A549 (cell line): ENCODE data around the gene CKLF. TPM values are rescaled to one million over a fixed set of nuclear protein-coding genes. Genes with fewer than 3 reads are reported as not detected.

Source experiments
- ATAC-seq, 2 experiments: fragments of 200-7000 bp in 1 of 2; fragments of >200 bp in 1 of 2; cut with Nextera tagmentation in 1 of 2; cut with Tn5 transposase in 1 of 2; 3 replicates each; pipeline versions ENCODE4 v1.8.0 to v1.9.1; 2018 to 2020; ENCODE audit warnings: mild to moderate bottlenecking in 1 of 2, moderate library complexity in 1 of 2
- CTCF ChIA-PET: fragments of 300-600 bp; sonication (Branson Sonifier 250); formaldehyde crosslinking; extraction: SDS; loops from one replicate; lab custom pipeline; 2021; ENCODE audit warnings: antibody characterized with exemption, inconsistent platforms; lab: Yijun Ruan, JAX
- POLR2A ChIA-PET: fragments of 350-600 bp; formaldehyde crosslinking; extraction: SDS; loops from one replicate; lab custom pipeline; 2021; ENCODE audit warnings: antibody characterized with exemption, inconsistent platforms; lab: Yijun Ruan, JAX
- DNase-seq, 2 experiments: peaks; one replicate each; pipeline versions ENCODE4 v3.0.0 to v3.0.0-alpha.2; 2011 to 2016; ENCODE audit warnings: low read depth in 1 of 2, low spot score in 1 of 2
- FAIRE-seq: peaks from 2 replicates; lab custom pipeline; 2011; peaks lifted over from hg19 to GRCh38; lab: Jason Lieb, UNC
- H3K27ac ChIP-seq, 2 experiments: fragments of >200 bp; sonication (Bioruptor Twin); formaldehyde crosslinking; 3 replicates each; pipeline ENCODE4 v1.5.1; 2016 to 2017
- H3K4me1 ChIP-seq: fragments of >200 bp; sonication (Bioruptor Twin); formaldehyde crosslinking; 3 replicates; pipeline ENCODE4 v1.6.1; 2016
- H3K4me2 ChIP-seq: fragments of >200 bp; sonication (Bioruptor Twin); formaldehyde crosslinking; 3 replicates; pipeline ENCODE4 v1.6.1; 2016
- H3K4me3 ChIP-seq: fragments of >200 bp; sonication (Bioruptor Twin); formaldehyde crosslinking; 3 replicates; pipeline ENCODE4 v1.5.1; 2016
- H3K9me3 ChIP-seq: fragments of >200 bp; sonication (Bioruptor Twin); formaldehyde crosslinking; 3 replicates; pipeline ENCODE4 v1.6.1; 2016
- CBX2 ChIP-seq: fragments of 200-600 bp; sonication (generic); IDR thresholded peaks from 2 replicates; pipeline ENCODE4 v1.6.1; 2016; ENCODE audit warnings: low read depth, mild to moderate bottlenecking, borderline replicate concordance
- CHD2 ChIP-seq: fragments of 150-350 bp; IDR thresholded peaks from 2 replicates; pipeline ENCODE4 v1.6.1; 2014; ENCODE audit warnings: low read length; ENCODE audit not compliant: partially characterized antibody
- CTCF ChIP-seq: fragments of >200 bp; sonication (Bioruptor Twin); formaldehyde crosslinking; IDR thresholded peaks from 3 replicates; pipeline ENCODE4 v1.5.1; 2016
- E2F6 ChIP-seq: IDR thresholded peaks from 2 replicates; pipeline ENCODE4 v1.6.1; 2012; ENCODE audit warnings: low read depth, borderline replicate concordance
- EP300 ChIP-seq, 2 experiments: fragments of >200 bp; sonication (Bioruptor Twin); formaldehyde crosslinking; IDR thresholded peaks; 2 replicates in 1 of 2; 3 replicates in 1 of 2; pipeline ENCODE4 v1.6.1; 2016 to 2017
- GATA3 ChIP-seq: IDR thresholded peaks from 2 replicates; pipeline ENCODE4 v1.6.1; 2012; ENCODE audit warnings: borderline replicate concordance
- HDAC2 ChIP-seq: fragments of 200-600 bp; sonication (generic); IDR thresholded peaks from 2 replicates; pipeline ENCODE4 v1.6.1; 2016
- HOXB13 ChIP-seq: fragments of 250-450 bp; sonication (Bioruptor Pico); IDR thresholded peaks from 2 replicates; pipeline ENCODE4 v1.5.0; 2020; ENCODE audit warnings: low read depth, mild to moderate bottlenecking, moderate library complexity
- MAFK ChIP-seq: fragments of 450-650 bp; IDR thresholded peaks from 2 replicates; pipeline ENCODE4 v1.6.1; 2014; ENCODE audit not compliant: partially characterized antibody
- MAX ChIP-seq: IDR thresholded peaks from 2 replicates; pipeline ENCODE4 v1.6.1; 2012
- NPAS2 ChIP-seq: fragments of 250-450 bp; sonication (Bioruptor Pico); IDR thresholded peaks from 2 replicates; pipeline ENCODE4 v1.8.0; 2022; ENCODE audit warnings: mild to moderate bottlenecking, moderate library complexity, borderline replicate concordance
- PHF8 ChIP-seq: fragments of 200-600 bp; sonication (generic); IDR thresholded peaks from 2 replicates; pipeline ENCODE4 v1.6.1; 2016; ENCODE audit warnings: low read depth, mild to moderate bottlenecking, antibody characterized with exemption, moderate library complexity, borderline replicate concordance
- POLR2A ChIP-seq: IDR thresholded peaks from 2 replicates; pipeline ENCODE4 v1.6.1; 2012; ENCODE audit warnings: mild to moderate bottlenecking, low read length
- RAD21 ChIP-seq, 2 experiments: fragments of >200 bp in 1 of 2; sonication (Bioruptor Twin) in 1 of 2; formaldehyde crosslinking in 1 of 2; IDR thresholded peaks in 1 of 2; conservative IDR thresholded peaks in 1 of 2; 2 replicates in 1 of 2; 3 replicates in 1 of 2; pipeline ENCODE4 v1.6.1; 2012 to 2018; ENCODE audit warnings: inconsistent platforms in 1 of 2
- RARB ChIP-seq: fragments of 250-450 bp; sonication (Bioruptor Pico); IDR thresholded peaks from 2 replicates; pipeline ENCODE4 v1.8.0; 2021; ENCODE audit warnings: mild to moderate bottlenecking, moderate library complexity
- WGBS: methylation state at CpG from one replicate; pipeline ENCODE4 v1.1.6; 2017; ENCODE audit errors: missing lambda C conversion rate; 5-methylcytosine and 5-hydroxymethylcytosine counted together
- polyA plus RNA-seq, 4 experiments: library from polyadenylated mRNA; depleted of rRNA in 3 of 4; stranded (reverse); fragments of >200 nt; fragmentation: RNase III in 1 of 4; extraction: RNeasy Plus Mini Kit Qiagen cat#74134 plus additional on column Dnase treatment in 1 of 4; gene quantifications; 2 replicates in 3 of 4; 3 replicates in 1 of 4; pipeline ENCODE4 v1.2.3, GENCODE V29; 2011 to 2017
- TF ChIP-seq, protein P1 (sequence below): fragments of 250-450 bp; sonication (Bioruptor Pico); IDR thresholded peaks from 2 replicates; pipeline ENCODE4 v1.5.0; 2020; ENCODE audit warnings: low read depth, mild to moderate bottlenecking, moderate library complexity
- TF ChIP-seq, protein P2 (sequence below): fragments of >200 bp; sonication (Bioruptor Twin); formaldehyde crosslinking; IDR thresholded peaks from 3 replicates; pipeline ENCODE4 v1.6.1; 2016
- TF ChIP-seq, protein P3 (sequence below): fragments of 150-350 bp; IDR thresholded peaks from 2 replicates; pipeline ENCODE4 v1.6.1; 2014; ENCODE audit warnings: low read depth, mild to moderate bottlenecking, low read length
- TF ChIP-seq, protein P4 (sequence below): fragments of 250-450 bp; sonication (Bioruptor Pico); IDR thresholded peaks from 2 replicates; pipeline ENCODE4 v1.5.0; 2021; ENCODE audit warnings: mild to moderate bottlenecking, moderate library complexity, borderline replicate concordance

Gene CKLF
- polyA plus RNA-seq, 2 of the 4 experiments (the other 2 are of a cell fraction) = 85.1 to 87.0 TPM

DNA sequence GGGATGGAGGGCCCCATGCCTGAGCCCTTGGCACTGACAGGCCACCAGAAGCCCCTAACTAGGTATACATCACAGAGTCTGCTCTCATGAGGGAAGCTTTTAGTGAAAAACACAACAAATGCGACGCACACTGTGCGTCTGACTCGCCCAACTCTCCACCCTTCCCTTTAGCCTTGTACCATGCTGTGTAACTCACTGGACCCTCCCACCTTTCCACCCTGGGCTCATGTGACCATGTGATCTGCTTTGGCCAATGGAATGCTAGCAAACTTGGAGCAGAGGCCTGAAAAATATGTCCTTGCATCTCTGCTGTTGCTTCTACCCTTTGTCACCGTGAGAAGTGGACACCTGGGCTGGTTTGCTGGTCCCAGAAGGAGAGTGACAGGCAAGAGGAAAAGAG is 24.1 kb upstream of the CKLF start:
- CTCF ChIA-PET = interaction anchor here (0.6 to 0.9 kb wide), 2 partner anchors 14 to 19 kb away, joined by 3 read pairs; no protein-coding TSS in a partner anchor
- WGBS = 88% methylated on average over 5 of the region's 5 CpGs
- POLR2A ChIA-PET = no interaction called here
- Histone ChIP-seq H3K4me2 (no peak overlapping the region), H3K4me3 (no peak overlapping the region), H3K4me1 (no peaks in the 10 kb centered on the region), H3K27ac (no peak overlapping the region), H3K9me3 (no peaks in the 10 kb centered on the region)
- no peak for FAIRE-seq
- ATAC-seq = peak in 1 of 2 experiments; percentile 29; a peak in 1 of 6 replicates
- TF ChIP-seq MAFK (no peak), RARB (no peak), RAD21 (conservative IDR thresholded peaks at IDR 0.05 in 1 of 2, IDR thresholded peaks at IDR 0.05 in 1 of 2) (no peak), HDAC2 (no peak)
- TF ChIP-seq, protein P1, sequence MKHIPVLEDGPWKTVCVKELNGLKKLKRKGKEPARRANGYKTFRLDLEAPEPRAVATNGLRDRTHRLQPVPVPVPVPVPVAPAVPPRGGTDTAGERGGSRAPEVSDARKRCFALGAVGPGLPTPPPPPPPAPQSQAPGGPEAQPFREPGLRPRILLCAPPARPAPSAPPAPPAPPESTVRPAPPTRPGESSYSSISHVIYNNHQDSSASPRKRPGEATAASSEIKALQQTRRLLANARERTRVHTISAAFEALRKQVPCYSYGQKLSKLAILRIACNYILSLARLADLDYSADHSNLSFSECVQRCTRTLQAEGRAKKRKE = no peak
- TF ChIP-seq, protein P2, sequence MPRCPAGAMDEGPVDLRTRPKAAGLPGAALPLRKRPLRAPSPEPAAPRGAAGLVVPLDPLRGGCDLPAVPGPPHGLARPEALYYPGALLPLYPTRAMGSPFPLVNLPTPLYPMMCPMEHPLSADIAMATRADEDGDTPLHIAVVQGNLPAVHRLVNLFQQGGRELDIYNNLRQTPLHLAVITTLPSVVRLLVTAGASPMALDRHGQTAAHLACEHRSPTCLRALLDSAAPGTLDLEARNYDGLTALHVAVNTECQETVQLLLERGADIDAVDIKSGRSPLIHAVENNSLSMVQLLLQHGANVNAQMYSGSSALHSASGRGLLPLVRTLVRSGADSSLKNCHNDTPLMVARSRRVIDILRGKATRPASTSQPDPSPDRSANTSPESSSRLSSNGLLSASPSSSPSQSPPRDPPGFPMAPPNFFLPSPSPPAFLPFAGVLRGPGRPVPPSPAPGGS = no peak
- TF ChIP-seq, protein P3, sequence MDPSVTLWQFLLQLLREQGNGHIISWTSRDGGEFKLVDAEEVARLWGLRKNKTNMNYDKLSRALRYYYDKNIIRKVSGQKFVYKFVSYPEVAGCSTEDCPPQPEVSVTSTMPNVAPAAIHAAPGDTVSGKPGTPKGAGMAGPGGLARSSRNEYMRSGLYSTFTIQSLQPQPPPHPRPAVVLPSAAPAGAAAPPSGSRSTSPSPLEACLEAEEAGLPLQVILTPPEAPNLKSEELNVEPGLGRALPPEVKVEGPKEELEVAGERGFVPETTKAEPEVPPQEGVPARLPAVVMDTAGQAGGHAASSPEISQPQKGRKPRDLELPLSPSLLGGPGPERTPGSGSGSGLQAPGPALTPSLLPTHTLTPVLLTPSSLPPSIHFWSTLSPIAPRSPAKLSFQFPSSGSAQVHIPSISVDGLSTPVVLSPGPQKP = no peak
- DNase-seq = no peak

GRCh38 chr16:66529475-66529874 is 22.9 kb upstream of the CKLF start:
- CTCF ChIA-PET = interaction anchor here (1.1 to 1.8 kb wide), 4 partner anchors 8 to 18 kb away, joined by 3 to 5 read pairs (median 4); no protein-coding TSS in a partner anchor

More at GRCh38 chr16:66529475-66529874, 22.9 kb upstream of the CKLF start:
- WGBS = 65% methylated on average over 6 of the region's 6 CpGs
- no peaks in the 10 kb centered on the region for H3K9me3 ChIP-seq
- DNase-seq = no peak
- H3K27ac ChIP-seq = no peak overlapping the region
- no peak for TF ChIP-seq CBX2
- TF ChIP-seq POLR2A = no peak
- TF ChIP-seq E2F6 = no peak
- TF ChIP-seq, protein P2 = no peak
- no peak for TF ChIP-seq CHD2
- TF ChIP-seq MAX = no peak
- no peak for TF ChIP-seq NPAS2 (CRISPR knock-in tag)
- TF ChIP-seq, protein P4, sequence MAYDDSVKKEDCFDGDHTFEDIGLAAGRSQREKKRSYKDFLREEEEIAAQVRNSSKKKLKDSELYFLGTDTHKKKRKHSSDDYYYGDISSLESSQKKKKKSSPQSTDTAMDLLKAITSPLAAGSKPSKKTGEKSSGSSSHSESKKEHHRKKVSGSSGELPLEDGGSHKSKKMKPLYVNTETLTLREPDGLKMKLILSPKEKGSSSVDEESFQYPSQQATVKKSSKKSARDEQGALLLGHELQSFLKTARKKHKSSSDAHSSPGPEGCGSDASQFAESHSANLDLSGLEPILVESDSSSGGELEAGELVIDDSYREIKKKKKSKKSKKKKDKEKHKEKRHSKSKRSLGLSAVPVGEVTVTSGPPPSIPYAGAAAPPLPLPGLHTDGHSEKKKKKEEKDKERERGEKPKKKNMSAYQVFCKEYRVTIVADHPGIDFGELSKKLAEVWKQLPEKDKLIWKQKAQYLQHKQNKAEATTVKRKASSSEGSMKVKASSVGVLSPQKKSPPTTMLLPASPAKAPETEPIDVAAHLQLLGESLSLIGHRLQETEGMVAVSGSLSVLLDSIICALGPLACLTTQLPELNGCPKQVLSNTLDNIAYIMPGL = no peak
- no peak for TF ChIP-seq HOXB13 (CRISPR knock-in tag)
- TF ChIP-seq PHF8 = no peak
- TF ChIP-seq EP300 (IDR thresholded peaks at IDR 0.05) = no peak
- no peak for TF ChIP-seq GATA3
- TF ChIP-seq CTCF = no peak
- TF ChIP-seq MAFK = no peak
- H3K4me1 ChIP-seq = no peaks in the 10 kb centered on the region
- FAIRE-seq = no peak
- ATAC-seq = no peak
- POLR2A ChIA-PET = no interaction called here
- no peak overlapping the region for H3K4me2 ChIP-seq
- no peak overlapping the region for H3K4me3 ChIP-seq
